WTC11 (cell line): Measurements from ENCODE around the gene NUPR1. TPM values are rescaled to one million over a fixed set of nuclear protein-coding genes. Genes with fewer than 3 reads are reported as not detected.
A peak's percentile ranks its signal among the peaks of the same experiment; 100 is the strongest.

Experiments used
- ATAC-seq: fragments of 200-7000 bp; cut with Tn5 transposase; 2 replicates; pipeline ENCODE4 v1.10.0; 2021; ENCODE audit warnings: mild to moderate bottlenecking, moderate library complexity
- CTCF ChIA-PET: fragments of 300-600 bp; sonication (Branson Sonifier 250); formaldehyde crosslinking; loops from one replicate; lab custom pipeline; 2021; ENCODE audit warnings: antibody characterized with exemption; lab: Charles Lee
- POLR2A ChIA-PET: fragments of 350-600 bp; sonication (Branson Sonifier 250); formaldehyde crosslinking; loops from one replicate; lab custom pipeline; 2021; ENCODE audit warnings: antibody characterized with exemption; lab: Charles Lee
- DNase-seq: peaks from one replicate; pipeline ENCODE4 v3.0.0; 2021; ENCODE audit warnings: low spot score
- H3K27ac Mint-ChIP-seq: 2 replicates; pipeline ENCODE4 v1.8.0; 2021; ENCODE audit warnings: mixed read lengths
- H3K27me3 Mint-ChIP-seq: 2 replicates; pipeline ENCODE4 v1.8.0; 2021; ENCODE audit warnings: low read depth, mild to moderate bottlenecking, moderate library complexity, mixed read lengths
- H3K36me3 Mint-ChIP-seq: 2 replicates; pipeline ENCODE4 v1.8.0; 2021; ENCODE audit warnings: mixed read lengths
- H3K4me1 Mint-ChIP-seq: 2 replicates; pipeline ENCODE4 v1.8.0; 2022; ENCODE audit warnings: mixed read lengths
- H3K4me3 Mint-ChIP-seq: 2 replicates; pipeline ENCODE4 v1.8.0; 2021; ENCODE audit warnings: mild to moderate bottlenecking, moderate library complexity, mixed read lengths
- H3K9me3 Mint-ChIP-seq: 2 replicates; pipeline ENCODE4 v1.8.0; 2021; ENCODE audit warnings: mixed read lengths
- ATF1 ChIP-seq: sonication (generic); formaldehyde crosslinking; IDR thresholded peaks from 2 replicates; pipeline ENCODE4 v1.8.1; 2023; ENCODE audit warnings: mild to moderate bottlenecking, moderate library complexity, missing genetic modification reagents
- ATF2 ChIP-seq: sonication (generic); formaldehyde crosslinking; IDR thresholded peaks from 2 replicates; pipeline ENCODE4 v1.8.1; 2022; ENCODE audit warnings: low read depth, missing genetic modification reagents, borderline replicate concordance
- ELF4 ChIP-seq: sonication (generic); formaldehyde crosslinking; IDR thresholded peaks from 2 replicates; pipeline ENCODE4 v1.8.1; 2022; ENCODE audit warnings: low read depth, mild to moderate bottlenecking, moderate library complexity, missing genetic modification reagents
- ESRRA ChIP-seq: sonication (generic); formaldehyde crosslinking; IDR thresholded peaks from 2 replicates; pipeline ENCODE4 v1.8.1; 2022; ENCODE audit warnings: mild to moderate bottlenecking, missing genetic modification reagents, borderline replicate concordance
- GRHL2 ChIP-seq: fragments of 250-450 bp; sonication (Bioruptor Pico); IDR thresholded peaks from 2 replicates; pipeline ENCODE4 v1.8.0; 2022; ENCODE audit warnings: mild to moderate bottlenecking, moderate library complexity; ENCODE audit not compliant: insufficient replicate concordance, severe bottlenecking
- IRF1 ChIP-seq: sonication (generic); formaldehyde crosslinking; IDR thresholded peaks from 2 replicates; pipeline ENCODE4 v1.8.0; 2023; ENCODE audit warnings: missing genetic modification reagents
- IRF2 ChIP-seq: sonication (generic); formaldehyde crosslinking; IDR thresholded peaks from 2 replicates; pipeline ENCODE4 v1.8.0; 2022; ENCODE audit warnings: low read depth, missing genetic modification reagents, borderline replicate concordance
- NFE2L1 ChIP-seq: sonication (generic); formaldehyde crosslinking; IDR thresholded peaks from 2 replicates; pipeline ENCODE4 v1.8.1; 2023; ENCODE audit warnings: missing genetic modification reagents
- NR3C1 ChIP-seq: sonication (generic); formaldehyde crosslinking; conservative IDR thresholded peaks from 2 replicates; pipeline ENCODE4 v1.8.1; 2023; ENCODE audit warnings: low read depth, mild to moderate bottlenecking, missing genetic modification reagents
- OVOL2 ChIP-seq: fragments of 250-450 bp; sonication (Bioruptor Pico); IDR thresholded peaks from 2 replicates; pipeline ENCODE4 v1.9.0; 2021; ENCODE audit warnings: mild to moderate bottlenecking, borderline replicate concordance
- SMAD4 ChIP-seq: sonication (generic); formaldehyde crosslinking; IDR thresholded peaks from 2 replicates; pipeline ENCODE4 v1.8.0; 2022; ENCODE audit warnings: mild to moderate bottlenecking, missing genetic modification reagents
- SP1 ChIP-seq: sonication (generic); formaldehyde crosslinking; conservative IDR thresholded peaks from 2 replicates; pipeline ENCODE4 v1.8.1; 2022; ENCODE audit warnings: missing genetic modification reagents
- TEAD4 ChIP-seq: sonication (generic); formaldehyde crosslinking; IDR thresholded peaks from 2 replicates; pipeline ENCODE4 v1.8.0; 2022; ENCODE audit warnings: mild to moderate bottlenecking, missing genetic modification reagents
- ZNF232 ChIP-seq: sonication (generic); formaldehyde crosslinking; IDR thresholded peaks from 2 replicates; pipeline ENCODE4 v1.8.0; 2022; ENCODE audit warnings: mild to moderate bottlenecking, missing genetic modification reagents
- ZNF396 ChIP-seq: fragments of 250-450 bp; sonication (Bioruptor Pico); IDR thresholded peaks from 2 replicates; pipeline ENCODE4 v1.8.0; 2021; ENCODE audit warnings: mild to moderate bottlenecking, moderate library complexity, borderline replicate concordance
- total RNA-seq: library from RNA; stranded (reverse); gene quantifications from 3 replicates; pipeline ENCODE4 v1.2.3, GENCODE V29; 2021
- TF ChIP-seq, protein P1 (sequence below): sonication (generic); formaldehyde crosslinking; conservative IDR thresholded peaks from 2 replicates; pipeline ENCODE4 v1.8.1; 2023; ENCODE audit warnings: mild to moderate bottlenecking, low read depth, missing genetic modification reagents, moderate library complexity

The NUPR1 gene
- total RNA-seq, 1 experiment from 2014 or later: 0.33 TPM

GRCh38 chr16:28574925-28575324, 36.2 kb upstream of the NUPR1 start:
- Mint-ChIP-seq H3K27me3 (no peaks in the 10 kb centered on the region), H3K27ac (no peak overlapping the region), H3K4me3 (no peak overlapping the region), H3K9me3 (no peaks in the 10 kb centered on the region), H3K4me1 (peaks cover 27% of the 10 kb centered on the region), H3K36me3 (no peaks in the 10 kb centered on the region)
- ATAC-seq (no peak), DNase-seq (no peak)
- TF ChIP-seq IRF2 (CRISPR knock-in tag): no peak
- no peak for TF ChIP-seq IRF1 (CRISPR knock-in tag)
- no peak for TF ChIP-seq ESRRA (CRISPR knock-in tag)
- TF ChIP-seq ATF1 (CRISPR knock-in tag): no peak
- no peak for TF ChIP-seq ELF4 (CRISPR knock-in tag)
- no peak for TF ChIP-seq ZNF396 (CRISPR knock-in tag)
- ChIA-PET CTCF (no interaction called here), POLR2A (no interaction called here)

DNA sequence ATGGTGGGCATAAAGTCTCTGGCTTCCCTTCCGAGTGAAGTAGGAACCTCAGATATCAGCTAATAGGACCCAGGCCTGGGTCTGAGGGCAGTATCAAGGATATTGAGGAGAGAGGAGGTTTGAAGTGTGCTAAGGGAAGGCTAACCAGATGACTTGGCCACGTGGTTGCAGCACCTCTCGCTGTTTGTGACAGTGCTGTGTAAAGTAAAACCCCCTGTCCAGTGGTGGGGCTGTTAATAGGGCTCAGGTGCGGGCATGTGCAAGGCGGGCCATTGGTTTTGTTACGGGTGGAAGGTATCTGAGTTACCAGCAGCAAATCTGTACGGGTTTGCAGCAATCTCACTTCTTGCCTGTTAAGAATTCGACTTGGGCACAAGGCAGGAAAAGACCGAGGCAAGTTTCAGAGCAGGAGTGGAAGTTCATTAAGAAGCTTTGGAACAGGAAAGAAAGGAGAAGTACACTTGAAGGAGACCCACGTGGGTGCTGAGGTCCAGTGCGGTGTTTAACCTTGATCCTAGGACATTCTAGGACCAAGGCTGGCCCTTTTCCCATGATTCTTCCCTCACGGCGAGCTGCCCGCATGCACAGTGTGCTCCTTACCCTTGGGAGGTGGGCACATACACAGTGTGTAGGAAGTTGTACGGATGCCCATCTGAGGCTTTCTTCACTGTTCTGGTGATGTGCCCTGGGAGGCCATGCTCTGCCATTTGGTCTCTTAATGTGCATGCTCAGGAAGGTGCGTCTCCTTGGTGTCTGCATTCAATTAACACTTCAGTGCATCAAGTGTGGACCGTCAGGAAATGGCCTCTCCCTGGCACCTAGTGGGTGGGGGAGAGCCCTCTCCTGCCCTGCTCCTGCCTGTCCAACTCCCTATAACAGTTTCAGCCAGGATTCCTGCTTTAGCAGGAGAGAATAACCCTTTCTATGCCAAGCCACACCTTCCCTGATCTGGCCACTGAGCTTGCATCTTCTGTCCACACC, 35.3 kb upstream of the NUPR1 start:
- TF ChIP-seq NFE2L1 (CRISPR knock-in tag) (no peak), ZNF232 (no peak), ATF2 (CRISPR knock-in tag) (no peak), SP1 (no peak)
- TF ChIP-seq, protein P1, sequence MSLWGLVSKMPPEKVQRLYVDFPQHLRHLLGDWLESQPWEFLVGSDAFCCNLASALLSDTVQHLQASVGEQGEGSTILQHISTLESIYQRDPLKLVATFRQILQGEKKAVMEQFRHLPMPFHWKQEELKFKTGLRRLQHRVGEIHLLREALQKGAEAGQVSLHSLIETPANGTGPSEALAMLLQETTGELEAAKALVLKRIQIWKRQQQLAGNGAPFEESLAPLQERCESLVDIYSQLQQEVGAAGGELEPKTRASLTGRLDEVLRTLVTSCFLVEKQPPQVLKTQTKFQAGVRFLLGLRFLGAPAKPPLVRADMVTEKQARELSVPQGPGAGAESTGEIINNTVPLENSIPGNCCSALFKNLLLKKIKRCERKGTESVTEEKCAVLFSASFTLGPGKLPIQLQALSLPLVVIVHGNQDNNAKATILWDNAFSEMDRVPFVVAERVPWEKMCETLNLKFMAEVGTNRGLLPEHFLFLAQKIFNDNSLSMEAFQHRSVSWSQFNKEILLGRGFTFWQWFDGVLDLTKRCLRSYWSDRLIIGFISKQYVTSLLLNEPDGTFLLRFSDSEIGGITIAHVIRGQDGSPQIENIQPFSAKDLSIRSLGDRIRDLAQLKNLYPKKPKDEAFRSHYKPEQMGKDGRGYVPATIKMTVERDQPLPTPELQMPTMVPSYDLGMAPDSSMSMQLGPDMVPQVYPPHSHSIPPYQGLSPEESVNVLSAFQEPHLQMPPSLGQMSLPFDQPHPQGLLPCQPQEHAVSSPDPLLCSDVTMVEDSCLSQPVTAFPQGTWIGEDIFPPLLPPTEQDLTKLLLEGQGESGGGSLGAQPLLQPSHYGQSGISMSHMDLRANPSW: no peak
- TF ChIP-seq, all 79 proteins: peak for 0
- Mint-ChIP-seq H3K4me3 (no peak overlapping the region), H3K4me1 (peaks cover 27% of the 10 kb centered on the region), H3K36me3 (no peaks in the 10 kb centered on the region), H3K9me3 (no peaks in the 10 kb centered on the region), H3K27ac (no peak overlapping the region; the same call in 1 of the 2 replicates), H3K27me3 (no peaks in the 10 kb centered on the region)
- DNase-seq (no peak), ATAC-seq (no peak)
- CTCF ChIA-PET: interaction anchor here (0.6 to 1.8 kb wide), 3 partner anchors 24 to 90 kb away, joined by 5 to 8 read pairs (median 5); partner anchors contain the start of gene SULT1A2
- POLR2A ChIA-PET: interaction anchor here (0.6 kb wide), 1 partner anchor 338 kb away, joined by 3 read pairs; no protein-coding TSS in a partner anchor

GRCh38 chr16:28572696-28573510, 34.1 kb upstream of the NUPR1 start:
- CTCF ChIA-PET: interaction anchor here (0.6 to 1.8 kb wide), 5 partner anchors 25 to 1482 kb away, joined by 3 to 8 read pairs (median 5); partner anchors contain the start of gene SULT1A2
- H3K36me3 Mint-ChIP-seq: no peaks in the 10 kb centered on the region
- POLR2A ChIA-PET: interaction anchor here (0.8 kb wide), 1 partner anchor 38 kb away, joined by 3 read pairs; no protein-coding TSS in a partner anchor
- no peak overlapping the region for H3K4me3 Mint-ChIP-seq
- TF ChIP-seq NR3C1 (CRISPR knock-in tag): no peak
- no peak for TF ChIP-seq SMAD4 (CRISPR knock-in tag)
- no peak for TF ChIP-seq TEAD4 (CRISPR knock-in tag)
- no peak for TF ChIP-seq ATF1 (CRISPR knock-in tag)
- no peak for TF ChIP-seq GRHL2 (CRISPR knock-in tag)
- no peak for TF ChIP-seq OVOL2 (CRISPR knock-in tag)
- TF ChIP-seq, all 79 proteins: peak for 0
- Mint-ChIP-seq H3K27ac (peak overlapping the region; percentile 2; the same call in 1 of the 2 replicates), H3K4me1 (peaks cover 27% of the 10 kb centered on the region), H3K27me3 (no peaks in the 10 kb centered on the region), H3K9me3 (no peaks in the 10 kb centered on the region)
- ATAC-seq (peak; percentile 86), DNase-seq (peak; percentile 31)
